Peyer's patch (tissue), 4 donors: ENCODE measurements around the gene PRR18.

Source experiments
- POLR2A ChIP-seq, 2 donors: fragments of 450-650 bp; IDR thresholded peaks; one replicate each; pipeline ENCODE4 v1.5.1; 2017; ENCODE audit warnings: antibody characterized with exemption in 2 of 2, mild to moderate bottlenecking in 2 of 2, moderate library complexity in 2 of 2
- TF ChIP-seq, protein P1 (sequence below), 6 experiments: fragments of 450-650 bp in 4 of 6; fragments of 200-600 bp in 2 of 6; sonication (generic) in 1 of 6; IDR thresholded peaks; one replicate each; pipeline ENCODE4 v1.5.1; 2017 to 2019; ENCODE audit warnings: antibody characterized with exemption in 6 of 6, mild to moderate bottlenecking in 3 of 6, moderate library complexity in 1 of 6

DNA sequence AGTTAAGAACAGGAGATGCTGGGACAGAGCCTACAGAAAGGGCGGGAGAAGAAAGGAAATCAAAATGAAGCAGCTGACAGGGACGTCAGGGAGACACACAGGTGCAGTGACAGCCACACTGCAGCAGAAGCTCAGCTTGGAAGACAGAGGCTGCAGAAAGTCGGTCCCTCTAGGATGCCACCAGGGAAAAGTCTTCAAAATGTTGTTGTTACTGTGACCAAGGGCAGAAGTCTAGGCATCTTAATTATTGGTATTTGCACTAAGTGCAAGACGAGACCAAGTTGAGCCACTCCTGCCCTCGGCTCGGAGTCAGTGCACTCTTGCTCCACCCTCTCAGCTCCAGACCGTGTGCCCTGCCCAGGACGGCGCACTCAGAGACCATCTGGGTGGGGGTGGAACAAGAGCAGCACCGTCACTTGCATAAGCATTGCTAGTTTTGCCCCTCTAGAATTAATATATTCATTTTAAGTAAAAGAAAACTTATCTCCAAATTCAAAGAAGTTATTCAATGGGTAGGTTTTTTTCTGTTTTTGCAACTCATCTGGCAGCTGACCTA is 2.6 kb downstream of the PRR18 start:
- TF ChIP-seq POLR2A (IDR thresholded peaks at IDR 0.05) = no peak
- TF ChIP-seq, protein P1, sequence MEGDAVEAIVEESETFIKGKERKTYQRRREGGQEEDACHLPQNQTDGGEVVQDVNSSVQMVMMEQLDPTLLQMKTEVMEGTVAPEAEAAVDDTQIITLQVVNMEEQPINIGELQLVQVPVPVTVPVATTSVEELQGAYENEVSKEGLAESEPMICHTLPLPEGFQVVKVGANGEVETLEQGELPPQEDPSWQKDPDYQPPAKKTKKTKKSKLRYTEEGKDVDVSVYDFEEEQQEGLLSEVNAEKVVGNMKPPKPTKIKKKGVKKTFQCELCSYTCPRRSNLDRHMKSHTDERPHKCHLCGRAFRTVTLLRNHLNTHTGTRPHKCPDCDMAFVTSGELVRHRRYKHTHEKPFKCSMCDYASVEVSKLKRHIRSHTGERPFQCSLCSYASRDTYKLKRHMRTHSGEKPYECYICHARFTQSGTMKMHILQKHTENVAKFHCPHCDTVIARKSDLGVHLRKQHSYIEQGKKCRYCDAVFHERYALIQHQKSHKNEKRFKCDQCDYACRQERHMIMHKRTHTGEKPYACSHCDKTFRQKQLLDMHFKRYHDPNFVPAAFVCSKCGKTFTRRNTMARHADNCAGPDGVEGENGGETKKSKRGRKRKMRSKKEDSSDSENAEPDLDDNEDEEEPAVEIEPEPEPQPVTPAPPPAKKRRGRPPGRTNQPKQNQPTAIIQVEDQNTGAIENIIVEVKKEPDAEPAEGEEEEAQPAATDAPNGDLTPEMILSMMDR (IDR thresholded peaks at IDR 0.05) = no peak
